Body of pancreas (tissue), 4 donors: ENCODE measurements around the gene SMPD3. TPM values are rescaled to one million over a fixed set of nuclear protein-coding genes. Genes with fewer than 3 reads are reported as not detected.

ENCODE experiments used
- ATAC-seq: fragments of 150-250 bp; one replicate; pipeline ENCODE4 v1.9.1; 2016
- DNase-seq, 4 donors: peaks; one replicate each; pipeline ENCODE4 v3.0.0-alpha.2; 2019
- H3K27ac ChIP-seq, 4 donors: fragments of 200-600 bp; sonication (generic); 1 replicate in 3 of 4; 2 replicates in 1 of 4; pipeline versions ENCODE4 v1.5.1 to v1.6.1; 2016 to 2019; ENCODE audit warnings: mild to moderate bottlenecking in 1 of 4, mixed read lengths in 1 of 4, moderate library complexity in 1 of 4
- H3K27me3 ChIP-seq, 2 donors: fragments of 200-600 bp; sonication (generic); one replicate each; pipeline ENCODE4 v1.6.0; 2016; ENCODE audit warnings: mild to moderate bottlenecking in 1 of 2
- H3K36me3 ChIP-seq, 2 donors: fragments of 200-600 bp; sonication (generic); replicated peaks in 1 of 2; 2 replicates each; pipeline ENCODE4 v1.5.1; 2016; ENCODE audit warnings: low read depth in 2 of 2; ENCODE audit not compliant: insufficient read depth in 1 of 2
- H3K4me1 ChIP-seq: fragments of 200-600 bp; sonication (generic); one replicate; pipeline ENCODE4 v1.6.0; 2016
- H3K4me3 ChIP-seq, 2 donors: fragments of 200-600 bp; sonication (generic); 1 replicate in 1 of 2; 2 replicates in 1 of 2; pipeline ENCODE4 v1.5.1; 2016 to 2019
- H3K9me3 ChIP-seq, 3 donors: fragments of 200-600 bp; sonication (generic); 1 replicate in 2 of 3; 2 replicates in 1 of 3; pipeline ENCODE4 v1.5.1; 2016
- POLR2A ChIP-seq, 3 donors: fragments of 450-650 bp; IDR thresholded peaks; one replicate each; pipeline ENCODE4 v1.6.1; 2016; ENCODE audit warnings: antibody characterized with exemption in 3 of 3, mild to moderate bottlenecking in 2 of 3
- WGBS, 2 donors: methylation state at CpG; one replicate each; pipeline ENCODE4 v1.1.5; 2017; 5-methylcytosine and 5-hydroxymethylcytosine counted together
- intact Hi-C: fragments of 100-400 bp; cut with DNase I; formaldehyde crosslinking; loops from one replicate; pipeline ENCODE4 v1.15.1; 2023
- total RNA-seq, 2 donors: library from RNA; depleted of rRNA; stranded (reverse); fragments of >200 nt; gene quantifications; one replicate each; pipeline ENCODE4 v1.1.0, GENCODE V29; 2016
- TF ChIP-seq, protein P1 (sequence below), 7 experiments: fragments of 450-650 bp in 4 of 7; fragments of 200-600 bp in 3 of 7; sonication (generic) in 3 of 7; IDR thresholded peaks; one replicate each; pipeline ENCODE4 v1.5.1; 2016 to 2019; ENCODE audit warnings: antibody characterized with exemption in 7 of 7

Gene SMPD3
- total RNA-seq, 2 donors from 2014 or later = 1.3 to 4.6 TPM

DNA sequence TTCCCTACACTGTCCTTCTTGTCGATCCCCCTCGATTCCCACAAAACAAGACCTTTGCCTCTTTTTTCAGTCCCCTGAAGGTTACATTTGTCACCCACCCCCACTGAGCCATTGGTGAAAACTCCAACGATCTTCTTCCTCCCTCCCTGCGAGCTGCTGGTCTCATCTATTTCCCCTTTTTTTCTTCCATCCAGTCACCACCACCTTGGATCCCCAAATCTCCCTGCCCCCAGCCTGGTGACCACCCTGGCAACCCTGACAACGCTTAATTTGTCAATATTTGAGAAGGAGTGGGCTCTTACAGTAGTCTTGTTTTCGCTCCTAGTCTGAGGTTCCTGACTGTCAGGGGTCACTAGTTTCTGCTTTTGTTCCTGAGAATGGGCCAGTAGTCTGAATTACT lies 62.9 kb downstream of the SMPD3 start:
- TF ChIP-seq, protein P1, sequence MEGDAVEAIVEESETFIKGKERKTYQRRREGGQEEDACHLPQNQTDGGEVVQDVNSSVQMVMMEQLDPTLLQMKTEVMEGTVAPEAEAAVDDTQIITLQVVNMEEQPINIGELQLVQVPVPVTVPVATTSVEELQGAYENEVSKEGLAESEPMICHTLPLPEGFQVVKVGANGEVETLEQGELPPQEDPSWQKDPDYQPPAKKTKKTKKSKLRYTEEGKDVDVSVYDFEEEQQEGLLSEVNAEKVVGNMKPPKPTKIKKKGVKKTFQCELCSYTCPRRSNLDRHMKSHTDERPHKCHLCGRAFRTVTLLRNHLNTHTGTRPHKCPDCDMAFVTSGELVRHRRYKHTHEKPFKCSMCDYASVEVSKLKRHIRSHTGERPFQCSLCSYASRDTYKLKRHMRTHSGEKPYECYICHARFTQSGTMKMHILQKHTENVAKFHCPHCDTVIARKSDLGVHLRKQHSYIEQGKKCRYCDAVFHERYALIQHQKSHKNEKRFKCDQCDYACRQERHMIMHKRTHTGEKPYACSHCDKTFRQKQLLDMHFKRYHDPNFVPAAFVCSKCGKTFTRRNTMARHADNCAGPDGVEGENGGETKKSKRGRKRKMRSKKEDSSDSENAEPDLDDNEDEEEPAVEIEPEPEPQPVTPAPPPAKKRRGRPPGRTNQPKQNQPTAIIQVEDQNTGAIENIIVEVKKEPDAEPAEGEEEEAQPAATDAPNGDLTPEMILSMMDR (IDR thresholded peaks at IDR 0.05) = no peak
- TF ChIP-seq POLR2A (IDR thresholded peaks at IDR 0.05) = no peak
- Histone ChIP-seq H3K4me1 (no peaks in the 10 kb centered on the region), H3K9me3 (no peaks in the 10 kb centered on the region), H3K27ac (no peak overlapping the region), H3K27me3 (no peaks in the 10 kb centered on the region), H3K4me3 (no peak overlapping the region), H3K36me3 (no peaks in the 10 kb centered on the region)
- no peak for DNase-seq
- intact Hi-C loops = no loop called here
- no peak for ATAC-seq
- WGBS, 2 donors = 60 to 68% methylated on average over 6 of the region's 6 CpGs

DNA sequence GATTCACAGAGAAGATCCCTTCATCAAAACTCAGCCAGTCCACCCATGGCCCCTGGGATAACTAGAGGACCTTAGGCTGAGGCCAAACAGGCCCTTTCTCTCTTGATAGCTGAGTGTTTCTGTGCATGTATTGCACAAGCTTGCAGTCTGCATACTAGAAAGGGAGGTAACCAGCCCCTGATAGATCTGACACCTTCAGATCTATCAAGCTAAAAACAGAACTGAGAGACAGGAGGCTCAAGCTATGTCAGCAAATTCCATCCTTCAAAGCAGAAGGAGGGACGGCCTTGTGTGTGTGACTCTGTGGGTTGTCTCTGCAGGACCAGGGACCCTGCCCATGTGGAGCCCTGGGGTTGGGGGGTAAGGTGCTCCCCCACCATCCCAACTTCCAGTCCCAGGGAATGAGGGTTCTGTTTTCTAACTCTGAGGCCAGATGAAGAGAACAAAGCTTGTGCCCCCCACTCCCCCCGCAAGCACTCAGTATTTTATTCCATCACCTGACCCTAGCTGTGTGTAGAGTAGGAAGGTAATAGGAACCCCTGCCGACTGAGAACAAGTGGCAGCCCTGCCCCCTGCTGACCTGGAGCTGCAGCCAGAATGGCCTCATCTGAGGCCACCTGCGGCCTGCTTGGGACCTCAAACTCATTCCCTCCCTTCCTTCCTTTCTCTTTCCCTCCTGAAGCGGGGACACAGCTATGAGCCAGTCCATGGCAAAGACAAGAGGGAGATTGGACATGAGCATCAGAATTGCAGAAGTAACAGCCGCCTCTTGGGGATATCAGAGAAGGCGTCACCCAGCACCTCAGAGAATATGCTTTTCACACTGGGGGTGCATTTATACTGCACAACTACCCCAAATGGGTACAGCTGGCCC lies 63.8 kb downstream of the SMPD3 start:
- Histone ChIP-seq H3K4me1 (no peaks in the 10 kb centered on the region), H3K4me3 (no peak overlapping the region), H3K27ac (no peak overlapping the region), H3K27me3 (no peaks in the 10 kb centered on the region), H3K9me3 (no peaks in the 10 kb centered on the region), H3K36me3 (no peaks in the 10 kb centered on the region)
- TF ChIP-seq, protein P1 (IDR thresholded peaks at IDR 0.05) = no peak
- no peak for TF ChIP-seq POLR2A (IDR thresholded peaks at IDR 0.05)
- intact Hi-C loops = no loop called here
- ATAC-seq (no peak), DNase-seq (no peak)
- WGBS, 2 donors = 69 to 75% methylated on average over 6 to 7 of the region's 7 CpGs

DNA sequence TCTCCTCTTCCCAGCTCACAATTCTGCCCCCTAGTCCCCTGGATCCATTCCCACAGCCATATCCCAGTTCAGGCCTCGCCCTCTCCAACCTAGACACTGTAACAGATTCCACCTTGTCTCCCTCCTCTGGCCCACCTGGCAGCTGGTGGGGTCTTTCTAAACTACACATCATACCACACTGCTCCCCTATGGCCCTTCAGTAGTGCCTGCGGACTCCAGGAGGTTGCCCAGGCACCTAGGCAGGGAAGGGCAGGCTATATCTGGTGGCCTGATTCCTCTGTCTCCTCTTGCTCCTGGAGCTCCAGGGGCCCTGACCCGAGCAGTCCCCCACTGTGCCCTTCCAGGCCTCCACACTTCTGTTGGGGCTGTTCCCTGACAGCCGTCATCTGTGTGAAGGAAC lies 64.5 kb downstream of the SMPD3 start:
- Histone ChIP-seq H3K9me3 (no peaks in the 10 kb centered on the region), H3K4me1 (no peaks in the 10 kb centered on the region), H3K36me3 (no peaks in the 10 kb centered on the region), H3K4me3 (no peak overlapping the region), H3K27me3 (no peaks in the 10 kb centered on the region), H3K27ac (no peak overlapping the region)
- no peak for TF ChIP-seq POLR2A (IDR thresholded peaks at IDR 0.05)
- DNase-seq (no peak), ATAC-seq (no peak)
- 89 to 92% methylated on average over 4 of the region's 4 CpGs for WGBS, 2 donors
- intact Hi-C loops = no loop called here

DNA sequence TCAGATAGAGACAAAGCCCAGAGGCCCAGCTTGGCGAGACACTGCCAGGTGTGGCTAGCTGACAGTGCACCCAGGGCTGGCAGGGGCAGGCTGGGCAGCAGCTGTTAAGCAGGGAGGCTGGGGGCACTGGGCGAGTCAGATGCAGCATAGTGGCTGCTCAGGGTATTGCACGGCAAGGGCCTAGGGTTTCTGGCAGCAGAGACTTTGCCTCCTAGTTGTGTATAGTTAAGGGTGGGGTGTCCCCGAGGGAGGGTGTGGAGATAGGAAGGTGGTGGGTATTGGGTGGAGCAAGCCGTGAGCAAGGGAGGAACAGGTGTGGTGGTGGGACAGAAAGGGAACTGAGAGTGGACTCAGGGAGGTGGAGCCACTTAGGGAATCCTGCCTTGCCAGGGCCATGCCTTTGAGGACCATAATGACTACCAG lies 66.0 kb downstream of the SMPD3 start:
- intact Hi-C loops = no loop called here
- no peaks in the 10 kb centered on the region for H3K36me3 ChIP-seq
- no peak for ATAC-seq
- TF ChIP-seq POLR2A (IDR thresholded peaks at IDR 0.05) = no peak
- TF ChIP-seq, protein P1 (IDR thresholded peaks at IDR 0.05) = peak in 5 of 7 experiments; percentile 7 to 23 (median 18)
- no peaks in the 10 kb centered on the region for H3K4me1 ChIP-seq
- no peaks in the 10 kb centered on the region for H3K27me3 ChIP-seq
- no peaks in the 10 kb centered on the region for H3K9me3 ChIP-seq
- no peak overlapping the region for H3K27ac ChIP-seq
- 59 to 71% methylated on average over 5 of the region's 5 CpGs for WGBS, 2 donors
- DNase-seq = no peak
- no peak overlapping the region for H3K4me3 ChIP-seq

DNA sequence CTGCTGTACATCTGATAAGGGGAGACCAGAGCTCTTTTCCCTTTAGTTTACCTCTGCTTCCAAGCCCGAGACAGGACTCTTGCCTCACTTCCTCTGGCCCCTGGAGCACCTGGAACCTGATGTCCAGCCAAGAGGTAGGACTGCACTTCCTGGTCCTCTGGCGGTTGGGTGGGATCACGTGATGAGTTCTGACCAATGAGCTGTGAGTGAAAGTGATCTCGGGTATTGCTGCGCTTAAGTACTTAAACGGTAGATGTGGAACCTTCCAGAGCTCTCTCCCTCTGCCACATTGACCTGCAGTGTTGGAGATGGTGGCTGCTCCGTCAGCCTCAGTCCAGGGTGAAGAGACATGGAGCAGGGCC lies 67.0 kb downstream of the SMPD3 start:
- H3K9me3 ChIP-seq = no peaks in the 10 kb centered on the region
- no peak overlapping the region for H3K4me3 ChIP-seq
- H3K27me3 ChIP-seq = no peaks in the 10 kb centered on the region
- H3K27ac ChIP-seq = no peak overlapping the region
- ATAC-seq = no peak
- H3K36me3 ChIP-seq = no peaks in the 10 kb centered on the region
- WGBS, 2 donors = 79 to 82% methylated on average over 4 to 7 of the region's 7 CpGs
- no peak for DNase-seq
- no peaks in the 10 kb centered on the region for H3K4me1 ChIP-seq
- TF ChIP-seq, protein P1 (IDR thresholded peaks at IDR 0.05) = no peak
- TF ChIP-seq POLR2A (IDR thresholded peaks at IDR 0.05) = no peak
- intact Hi-C loops = no loop called here
